GM19238 (cell line): Measurements from ENCODE around the gene UCN2.
"Not testable (repeated sequence)": the region's sequence is repeated elsewhere in the genome, so short reads cannot be mapped to it uniquely, and the experiment has no call there.

Experiments used
- DNase-seq: peaks from one replicate; pipeline ENCODE4 v3.0.0; 2011; ENCODE audit warnings: low spot score; ENCODE audit not compliant: insufficient read length

The UCN2 gene

DNA sequence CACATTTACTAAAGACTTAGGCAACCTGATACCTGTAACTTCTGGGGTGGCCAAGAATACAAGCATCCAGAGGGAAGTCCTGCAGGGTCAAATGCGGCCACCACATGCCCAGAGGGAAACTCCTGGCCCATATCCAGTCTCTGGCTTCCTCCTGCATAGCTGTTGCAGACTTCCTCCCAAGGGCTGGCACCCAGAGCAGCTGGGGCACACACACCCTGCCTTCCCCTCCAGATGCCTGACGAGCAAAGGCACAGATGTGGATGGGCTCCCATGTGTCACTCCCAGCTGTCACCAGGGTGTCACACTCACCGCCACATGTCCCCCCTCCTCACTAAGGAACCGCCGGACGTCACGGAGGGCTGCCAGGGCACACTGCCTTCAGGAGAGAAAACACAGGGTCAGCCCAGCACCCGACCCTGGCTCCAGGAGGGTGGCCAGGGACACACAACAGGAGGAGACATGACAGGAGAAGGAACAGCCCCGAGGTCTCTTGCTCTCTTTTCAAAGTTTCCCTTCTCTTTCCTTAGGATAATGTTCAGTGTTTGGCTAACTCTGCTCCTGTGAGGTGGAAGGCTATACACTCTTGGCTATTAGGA is 20.2 kb downstream of the UCN2 start:
- no peak for DNase-seq

DNA sequence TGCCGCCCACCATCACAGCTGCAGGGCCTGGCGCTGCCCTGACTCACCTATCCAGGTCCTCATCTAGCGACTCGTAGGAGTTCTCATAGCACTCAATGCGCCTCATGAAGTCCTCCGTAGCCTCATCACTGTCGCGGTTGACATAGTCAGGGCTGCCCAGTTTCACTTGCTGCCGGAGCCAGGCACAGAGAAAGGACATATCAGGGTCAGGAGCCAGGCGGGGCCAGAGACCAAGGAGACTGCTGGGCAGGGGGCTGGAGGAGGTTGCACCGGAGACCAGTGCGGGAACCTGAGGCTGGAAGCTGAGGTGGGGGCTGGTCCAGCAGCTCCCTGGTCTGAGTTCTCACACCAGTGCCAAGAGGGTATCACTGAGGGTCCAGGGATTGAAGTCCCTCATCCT is 25.1 kb downstream of the UCN2 start:
- DNase-seq = no peak

GRCh38 chr3:48536785-48537184 is 26.8 kb downstream of the UCN2 start:
- no peak for DNase-seq

DNA sequence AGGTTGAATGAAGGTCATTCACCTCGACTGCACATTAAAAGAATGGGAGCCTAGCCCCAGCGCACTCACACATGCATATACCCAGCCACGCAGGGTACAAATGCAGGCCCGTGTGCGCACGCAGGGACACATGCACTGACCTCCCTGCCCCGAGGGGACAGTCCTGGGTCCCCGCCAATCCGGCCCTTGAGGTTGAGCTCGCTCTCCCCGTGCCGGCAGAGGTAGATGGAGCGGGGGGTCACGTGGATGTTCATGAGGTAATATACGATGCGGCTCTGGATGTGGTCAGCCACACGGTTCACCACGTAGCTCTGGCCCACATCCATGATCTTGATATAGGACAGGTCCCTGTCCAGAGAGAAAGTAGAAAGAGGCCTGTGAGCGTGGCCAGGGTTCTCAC is 27.5 kb downstream of the UCN2 start:
- DNase-seq = no peak

GRCh38 chr3:48535578-48535977 is 28.0 kb downstream of the UCN2 start:
- DNase-seq = no peak

DNA sequence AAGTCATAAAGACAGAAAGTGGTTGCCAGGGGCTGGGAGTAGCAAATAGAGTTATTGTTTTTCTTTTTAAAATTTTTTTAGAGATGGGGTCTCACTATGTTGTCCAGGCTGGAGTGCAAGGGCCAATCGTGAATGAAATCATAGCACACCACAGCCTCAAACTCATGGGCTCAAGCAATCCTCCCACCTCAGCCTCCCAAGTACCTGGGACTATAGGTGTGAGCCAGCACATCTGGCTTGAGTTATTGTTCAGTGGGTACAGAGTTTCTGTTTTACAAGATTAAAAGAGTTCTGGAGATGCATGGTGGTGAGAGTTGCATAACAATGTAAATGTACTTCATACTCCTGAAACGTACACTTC is 30.6 kb downstream of the UCN2 start:
- DNase-seq = no peak

- DNase-seq = no peak
Observed at GRCh38 chr3:48532271-48532976, 31.2 kb downstream of the UCN2 start.

- not testable (repeated sequence) for DNase-seq
Observed at GRCh38 chr3:48530701-48531100, 32.9 kb downstream of the UCN2 start.

- no peak for DNase-seq
Observed at GRCh38 chr3:48528754-48529153, 34.8 kb downstream of the UCN2 start.

- no peak for DNase-seq
Observed at GRCh38 chr3:48528048-48528447, 35.5 kb downstream of the UCN2 start.

DNA sequence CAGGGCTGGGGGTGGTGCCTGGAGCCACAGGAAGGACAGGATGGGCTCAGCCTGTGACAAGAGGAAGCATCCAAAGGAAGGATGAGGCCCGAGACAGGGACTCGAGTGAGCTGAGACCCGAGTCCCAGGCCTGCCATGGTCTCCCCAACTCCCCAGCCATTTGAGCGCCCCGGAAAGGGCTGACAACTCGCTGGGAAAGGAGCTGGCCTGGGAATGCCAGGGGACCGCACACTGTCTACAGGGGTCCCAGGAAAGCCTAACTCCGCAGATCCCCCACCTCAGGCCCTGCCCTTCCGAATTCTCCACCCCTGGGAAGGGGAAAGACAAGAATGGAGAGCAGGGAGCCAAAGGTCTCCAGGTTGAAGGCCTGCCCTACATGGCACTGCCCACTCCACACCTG is 38.6 kb downstream of the UCN2 start:
- DNase-seq = no peak

GRCh38 chr3:48521635-48522034 is 41.9 kb downstream of the UCN2 start:
- no peak for DNase-seq

DNA sequence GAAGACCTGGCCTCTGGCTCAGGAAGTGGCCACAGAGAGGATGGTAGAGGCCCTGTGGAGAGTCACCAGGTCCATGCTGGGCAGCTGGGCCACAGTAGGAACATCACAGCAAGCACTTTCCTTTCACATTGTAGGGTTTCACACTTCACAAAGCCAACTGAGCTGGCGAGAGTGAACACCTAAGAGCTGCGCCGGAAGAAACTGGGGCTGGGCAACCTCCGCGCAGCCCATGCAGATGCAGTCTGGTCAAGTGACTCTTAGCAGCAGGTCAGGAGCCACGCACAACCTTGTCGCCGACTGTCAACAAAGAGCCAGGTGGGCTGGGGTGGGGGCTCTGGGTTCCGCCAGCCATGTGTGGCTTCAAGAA is 44.3 kb downstream of the UCN2 start:
- DNase-seq = no peak

GRCh38 chr3:48518638-48519276 is 44.8 kb downstream of the UCN2 start:
- DNase-seq = no peak

DNA sequence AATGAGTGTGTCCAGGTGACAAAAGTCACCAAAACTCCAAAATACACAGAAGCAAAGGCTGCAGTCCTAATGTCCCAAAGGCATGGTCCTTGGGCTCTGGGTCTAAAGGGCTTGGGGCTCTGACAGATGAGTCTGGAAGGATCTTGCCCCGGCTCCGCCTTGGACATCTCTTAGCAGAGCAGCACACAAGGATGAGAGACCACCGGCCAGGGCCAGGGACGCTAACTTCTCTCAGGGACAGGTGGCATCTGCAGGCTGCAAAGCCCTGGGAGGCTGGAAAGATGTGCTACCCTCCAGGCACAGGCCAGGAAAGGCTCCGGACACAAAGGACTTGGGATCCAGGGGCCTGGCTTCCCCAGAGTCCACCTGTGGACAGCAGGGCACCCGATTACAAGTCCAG is 45.5 kb downstream of the UCN2 start:
- no peak for DNase-seq

DNA sequence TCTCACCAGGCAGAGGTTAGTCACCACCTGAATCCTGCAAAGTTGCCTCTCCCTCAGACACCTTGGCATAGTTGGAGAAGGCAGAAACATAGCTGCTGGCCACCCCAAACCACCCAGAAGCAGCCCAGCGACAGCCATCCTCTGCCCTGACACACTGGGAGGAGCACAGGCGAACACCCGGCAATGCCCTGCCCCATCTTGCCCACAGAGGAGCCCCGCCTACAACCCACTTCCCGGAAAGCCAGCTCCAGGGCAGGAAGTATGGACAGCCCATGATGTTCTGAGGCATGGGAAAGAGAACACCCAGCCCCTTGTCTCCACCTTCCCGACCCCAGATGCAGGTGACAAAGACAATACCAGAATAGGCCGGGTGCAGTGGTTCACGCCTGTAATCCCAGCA is 47.0 kb downstream of the UCN2 start:
- no peak for DNase-seq

GRCh38 chr3:48514431-48515227 is 49.0 kb downstream of the UCN2 start:
- no peak for DNase-seq
